Activated CD4-positive, alpha-beta T cell treated with anti-CD3 and anti-CD28 coated beads, Interleukin-2, amount 50 U/mL, for 1 hour (primary cell): ENCODE data around the gene KLHL13.
"Not testable (repeated sequence)": the region's sequence is repeated elsewhere in the genome, so short reads cannot be mapped to it uniquely, and the experiment has no call there.

Experiments
- DNase-seq: peaks from one replicate; pipeline ENCODE4 v3.0.0-alpha.2; 2020

KLHL13 gene

DNA sequence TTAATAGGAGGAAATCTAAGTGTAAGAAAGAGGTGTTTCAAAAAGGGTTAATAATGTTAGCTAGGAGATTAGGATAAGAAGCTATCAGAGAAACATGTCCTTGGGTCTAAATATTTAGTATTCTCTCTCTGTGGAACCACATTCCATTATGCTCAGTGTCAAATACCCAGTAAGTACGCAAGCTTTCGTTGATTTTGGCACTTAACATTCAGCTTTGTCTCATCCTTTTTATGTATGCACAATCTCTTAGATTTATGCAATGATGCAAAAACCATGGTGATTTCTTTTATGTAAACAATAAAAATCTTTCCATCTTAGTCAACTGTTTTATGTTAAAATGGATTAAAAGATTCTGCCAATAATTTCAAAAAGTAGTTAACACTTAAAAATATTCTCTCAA is 129.2 kb downstream of the KLHL13 start:
- DNase-seq = no peak

DNA sequence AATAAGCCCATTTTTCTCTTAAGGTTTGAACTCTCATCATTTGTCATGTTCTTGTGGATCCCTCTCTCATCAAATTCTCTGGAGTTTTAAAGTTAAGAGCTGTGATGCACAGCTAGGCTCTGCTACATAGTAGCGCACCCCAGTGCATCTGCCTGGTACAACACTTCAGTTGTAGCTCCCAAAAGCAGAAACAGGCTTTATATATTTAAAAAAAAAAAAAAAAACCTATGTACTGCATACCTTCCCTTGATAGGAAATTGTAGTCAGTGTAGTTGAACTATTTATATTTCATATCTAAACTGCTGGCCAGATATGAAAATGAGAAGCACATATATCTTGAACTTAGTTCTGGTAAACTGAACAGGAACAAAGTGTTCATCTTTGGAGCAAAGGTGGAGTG is 131.4 kb downstream of the KLHL13 start:
- no peak for DNase-seq

DNA sequence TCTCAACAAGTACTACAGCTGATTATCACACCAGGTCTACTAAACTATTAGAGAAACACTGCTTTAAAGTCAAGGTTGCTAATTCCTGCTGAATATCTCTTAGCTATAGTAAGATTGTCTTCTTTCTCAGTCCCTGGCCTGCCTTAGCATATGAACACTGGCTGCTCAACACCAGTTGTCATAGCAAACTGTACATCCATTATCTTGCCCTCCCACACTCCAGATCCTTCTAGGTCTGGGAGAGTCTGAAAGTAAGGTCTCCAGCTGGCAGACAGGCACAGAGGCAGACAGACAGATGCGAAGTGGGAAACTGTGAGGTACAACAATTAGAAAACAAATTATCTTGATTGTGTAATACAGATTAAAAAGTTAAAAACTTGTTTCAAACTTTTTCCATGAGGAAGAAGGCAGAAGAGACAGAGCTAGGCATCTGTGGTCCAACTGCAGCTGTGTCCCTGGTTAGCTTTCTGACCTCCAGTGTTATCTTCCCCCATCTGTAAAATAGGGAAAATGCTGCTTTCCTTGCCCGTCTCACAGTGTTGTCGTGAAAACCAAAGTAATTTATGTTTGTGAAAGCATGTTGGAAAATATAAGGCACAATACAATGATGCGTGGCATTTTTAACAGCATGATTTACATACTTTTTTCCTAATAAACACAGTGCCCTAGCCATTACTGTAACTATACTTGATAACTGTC is 133.8 kb downstream of the KLHL13 start:
- no peak for DNase-seq

DNA sequence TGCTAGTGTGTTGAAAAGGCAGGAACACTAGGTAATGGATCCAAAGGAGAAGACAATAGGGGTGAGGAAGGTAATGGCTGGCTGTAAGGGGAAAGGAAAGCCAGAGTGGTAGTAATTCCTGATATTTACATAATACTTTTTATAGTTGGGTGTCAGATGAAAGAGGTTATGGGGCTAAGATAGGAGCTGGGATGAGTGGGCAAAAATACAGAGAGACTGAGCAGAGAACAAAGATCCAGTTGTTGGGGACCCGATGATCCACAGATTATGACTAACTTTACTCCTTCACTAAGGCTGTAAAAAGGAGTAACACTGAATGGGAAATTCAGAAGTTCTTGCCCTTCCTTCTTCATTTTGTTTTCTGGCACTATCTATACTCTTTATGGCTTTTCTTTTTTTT is 138.2 kb downstream of the KLHL13 start:
- DNase-seq = no peak

DNA sequence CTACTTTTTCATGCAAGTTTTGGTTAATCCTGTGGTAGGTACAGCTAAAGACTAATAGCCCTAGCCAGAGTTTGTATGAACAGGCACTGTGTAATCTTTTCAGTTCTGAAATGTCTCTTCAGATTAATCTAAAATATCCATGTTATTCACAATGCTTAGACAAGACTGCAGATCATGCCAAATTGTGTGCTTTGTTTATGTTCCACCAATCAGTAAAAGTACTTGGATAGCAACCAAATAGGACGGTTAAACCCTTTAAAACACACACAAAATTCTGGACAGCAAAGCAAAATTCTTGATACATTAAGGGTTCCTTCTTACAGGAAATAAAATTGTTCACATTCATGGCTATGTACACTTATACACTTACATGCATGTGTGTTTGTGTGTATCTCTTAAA is 139.1 kb downstream of the KLHL13 start:
- DNase-seq = no peak

DNA sequence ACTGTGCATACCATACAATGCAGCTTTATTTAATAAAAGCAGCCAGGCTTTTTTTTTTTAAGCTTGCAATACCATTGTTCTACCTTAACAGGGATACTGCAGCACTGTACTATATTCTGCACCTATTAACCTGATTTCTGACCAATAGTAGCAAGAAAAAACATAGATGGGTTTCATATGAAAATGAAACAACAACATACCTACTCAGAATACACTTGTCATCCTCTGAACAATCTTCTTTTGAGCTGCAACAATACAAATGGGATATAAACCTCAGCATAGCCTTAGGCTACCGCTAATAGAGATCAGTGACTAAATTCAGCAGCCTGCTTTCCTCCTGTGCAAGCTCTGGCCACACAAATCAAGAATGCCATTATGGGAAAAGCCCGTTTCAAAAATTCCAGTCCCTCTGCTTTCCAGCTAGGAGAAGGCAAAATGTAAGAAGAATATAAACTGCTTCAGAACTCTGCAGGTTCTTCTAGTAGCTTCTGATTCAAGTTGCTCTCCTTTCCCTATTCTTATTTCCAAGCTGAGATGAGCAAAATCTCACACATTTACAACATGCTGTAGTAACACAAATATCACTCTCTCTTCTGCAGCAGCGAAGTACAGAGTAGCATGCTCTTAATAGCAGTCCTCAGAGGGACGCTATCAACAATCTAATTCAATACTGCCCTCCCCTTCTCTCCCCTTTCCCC is 143.4 kb downstream of the KLHL13 start:
- DNase-seq = no peak

DNA sequence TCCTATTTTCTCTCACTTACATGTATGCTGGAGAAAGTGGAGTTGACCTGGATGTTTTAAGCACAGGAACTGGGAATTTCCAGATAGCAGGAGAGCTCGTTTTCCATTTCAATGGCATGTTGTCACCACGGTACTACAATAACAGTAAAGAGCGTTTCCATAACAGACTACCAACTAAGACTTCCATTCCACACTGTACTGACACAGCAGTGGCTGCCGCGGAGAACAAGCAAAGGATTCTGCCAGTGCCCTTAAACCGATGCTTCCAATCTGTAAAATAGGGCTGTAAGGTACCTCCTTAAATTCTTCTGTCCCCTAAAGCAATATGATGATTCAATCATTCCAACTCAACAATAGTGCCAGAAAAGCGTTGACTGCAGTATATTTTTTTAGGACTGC is 143.9 kb downstream of the KLHL13 start:
- DNase-seq = no peak

DNA sequence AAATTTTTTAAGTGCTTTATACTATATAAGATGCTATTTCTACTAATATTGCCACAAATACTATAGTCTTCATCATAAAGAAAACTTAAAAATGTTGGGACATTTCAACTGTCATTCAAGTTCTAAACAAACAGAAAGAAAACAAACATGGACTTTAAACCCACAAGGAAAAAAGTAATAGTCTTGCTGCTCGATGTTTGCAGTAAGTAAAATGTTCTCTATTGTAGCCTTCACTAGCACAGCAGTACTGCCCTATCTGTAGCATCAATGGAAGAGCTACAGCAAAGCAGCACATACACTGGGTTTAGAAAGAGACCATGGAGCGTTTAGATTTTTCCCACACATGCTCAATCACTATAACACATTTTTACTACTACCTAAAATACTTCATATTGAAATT is 146.8 kb downstream of the KLHL13 start:
- DNase-seq = no peak

DNA sequence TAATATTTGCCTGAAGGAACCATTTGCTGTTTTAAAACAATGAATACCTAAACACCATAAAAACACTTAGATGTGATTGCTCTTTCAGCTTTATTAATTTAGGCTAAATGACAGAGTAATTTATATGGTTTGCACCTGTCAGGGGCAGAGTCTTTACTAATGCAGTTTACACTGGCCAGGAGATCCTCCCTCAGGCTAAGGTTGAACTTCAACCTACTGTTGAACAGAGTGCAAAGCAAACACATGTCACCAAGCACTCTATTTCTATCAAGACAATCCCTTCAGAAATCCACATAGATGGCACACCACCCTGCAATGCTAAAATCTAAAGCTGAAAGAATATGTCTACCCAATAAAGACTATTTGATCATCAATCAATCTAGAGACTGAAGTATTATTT is 147.3 kb downstream of the KLHL13 start:
- no peak for DNase-seq

DNA sequence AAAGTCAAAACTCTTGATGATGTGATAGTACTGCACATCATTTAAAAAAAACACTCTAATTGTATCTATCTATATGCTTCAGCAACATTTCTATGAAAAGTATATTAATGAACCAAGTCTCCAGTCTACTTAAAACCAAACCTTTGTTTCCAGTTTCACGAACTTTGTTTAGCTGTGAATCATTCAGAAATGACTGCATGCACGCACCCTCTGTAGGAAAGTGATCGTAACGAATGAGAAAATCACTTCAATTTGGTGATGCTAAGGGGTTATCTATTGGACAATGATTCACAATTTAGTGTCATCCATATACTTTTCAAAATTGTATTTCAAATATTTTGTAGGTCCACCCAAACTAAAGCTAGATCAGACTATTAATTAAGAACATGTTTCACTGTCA is 157.6 kb downstream of the KLHL13 start:
- no peak for DNase-seq

DNA sequence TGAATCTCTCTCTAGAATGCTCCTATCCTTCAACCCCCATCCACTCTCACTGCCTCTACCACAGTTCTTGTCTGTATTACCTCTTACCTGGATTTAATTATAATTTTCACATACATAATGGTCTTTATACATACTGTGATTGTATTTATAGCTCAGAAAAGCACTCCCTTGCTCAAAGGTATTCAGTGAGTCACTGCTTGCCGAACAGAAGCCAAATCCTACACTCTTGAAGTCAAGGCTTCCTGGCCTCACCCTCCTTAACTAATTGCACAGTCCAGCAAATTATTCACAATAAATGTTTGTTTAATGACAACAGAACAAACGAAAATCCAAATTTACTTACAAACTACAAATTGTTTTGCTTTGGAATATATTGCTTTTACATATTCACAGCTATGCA is 159.5 kb downstream of the KLHL13 start:
- no peak for DNase-seq

DNA sequence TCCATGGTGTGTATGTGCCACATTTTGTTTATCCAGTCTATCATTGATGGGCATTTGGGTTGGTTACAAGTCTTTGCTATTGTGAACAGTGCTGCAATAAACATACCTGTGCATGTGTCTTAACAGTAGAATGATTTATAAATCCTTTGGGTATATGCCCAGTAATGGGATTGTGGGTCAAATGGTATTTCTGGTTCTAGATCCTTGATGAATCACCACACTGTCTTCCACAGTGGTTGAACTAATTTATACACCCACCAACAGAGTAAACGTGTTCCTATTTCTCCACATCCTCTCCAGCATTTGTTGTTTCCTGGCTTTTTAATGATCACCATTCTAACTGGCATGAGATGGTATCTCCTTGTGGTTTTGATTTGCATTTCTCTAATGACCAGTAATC is 177.3 kb downstream of the KLHL13 start:
- DNase-seq = not testable (repeated sequence)

DNA sequence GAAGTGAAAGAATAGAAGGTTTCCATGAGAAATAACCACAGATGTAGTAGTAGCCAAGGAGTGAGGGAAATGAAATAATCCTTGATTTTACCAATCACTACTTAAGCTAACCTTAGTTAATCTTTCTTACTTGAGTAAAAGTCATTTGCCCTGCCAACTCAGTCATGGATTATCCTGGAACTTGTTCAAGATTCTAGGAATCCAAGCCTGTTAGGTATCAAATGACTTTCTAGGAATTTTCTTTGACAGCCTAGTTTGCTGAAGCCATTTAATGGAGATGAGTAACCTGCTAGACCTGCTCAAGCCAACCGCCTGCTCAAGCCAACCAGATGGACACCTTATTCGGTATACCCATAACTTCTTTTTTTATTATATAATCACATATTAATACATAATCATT is 180.5 kb downstream of the KLHL13 start:
- DNase-seq = no peak

DNA sequence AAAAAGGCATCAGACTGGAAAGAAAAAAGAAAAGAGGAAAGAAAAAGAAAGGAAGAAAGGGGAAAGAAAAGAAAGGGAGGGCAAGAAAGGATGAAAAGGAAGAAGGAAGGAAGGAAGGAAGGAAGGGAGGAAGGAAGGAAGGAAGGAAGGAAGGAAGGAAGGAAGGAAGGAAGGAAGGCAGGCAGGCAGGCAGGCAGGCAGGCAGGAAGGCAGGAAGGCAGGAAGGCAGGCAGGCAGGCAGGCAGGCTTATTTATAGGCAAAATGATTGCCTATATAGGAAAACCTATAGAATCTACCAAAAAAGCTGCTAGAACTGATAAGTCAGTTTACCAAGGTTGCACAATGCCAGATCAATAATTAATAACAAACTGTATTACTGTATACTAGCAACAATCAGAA is 186.5 kb downstream of the KLHL13 start:
- not testable (repeated sequence) for DNase-seq

DNA sequence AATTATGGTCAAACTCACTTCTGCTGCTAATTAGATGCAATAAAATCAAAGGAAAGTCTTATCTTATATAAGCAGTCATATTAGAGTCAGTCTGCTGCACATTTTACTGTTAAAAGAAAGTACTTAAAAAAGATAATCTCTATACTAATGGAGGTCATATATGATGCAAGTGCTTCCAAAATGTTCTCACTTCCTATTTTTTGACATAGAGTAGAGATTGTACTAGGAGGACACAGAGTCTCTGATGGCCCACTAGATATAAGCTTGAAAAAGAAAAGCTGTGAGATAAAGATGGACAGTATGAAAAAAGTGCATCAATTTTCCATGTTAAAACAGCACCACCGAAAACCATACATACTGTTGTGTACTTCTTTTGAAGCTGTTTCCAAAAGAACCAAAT is 196.9 kb downstream of the KLHL13 start:
- DNase-seq = no peak

DNA sequence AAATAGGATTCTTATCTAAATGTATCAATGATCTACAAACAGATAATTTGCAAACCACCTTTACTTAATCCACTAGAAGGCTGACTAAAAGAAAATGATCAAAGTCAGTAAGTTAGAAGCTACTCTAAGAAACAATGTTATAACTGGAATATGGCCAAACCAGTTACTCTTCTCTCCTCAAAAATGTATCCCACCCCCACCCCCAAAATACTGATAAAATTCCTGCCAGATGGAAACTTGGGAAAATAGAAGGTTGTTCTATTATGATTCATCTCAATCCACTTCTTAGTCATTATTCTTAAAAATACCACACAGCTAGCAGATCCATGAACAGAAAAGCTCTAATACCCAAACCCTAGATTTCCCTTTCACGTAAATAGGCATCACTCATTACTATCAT is 206.4 kb downstream of the KLHL13 start:
- no peak for DNase-seq

DNA sequence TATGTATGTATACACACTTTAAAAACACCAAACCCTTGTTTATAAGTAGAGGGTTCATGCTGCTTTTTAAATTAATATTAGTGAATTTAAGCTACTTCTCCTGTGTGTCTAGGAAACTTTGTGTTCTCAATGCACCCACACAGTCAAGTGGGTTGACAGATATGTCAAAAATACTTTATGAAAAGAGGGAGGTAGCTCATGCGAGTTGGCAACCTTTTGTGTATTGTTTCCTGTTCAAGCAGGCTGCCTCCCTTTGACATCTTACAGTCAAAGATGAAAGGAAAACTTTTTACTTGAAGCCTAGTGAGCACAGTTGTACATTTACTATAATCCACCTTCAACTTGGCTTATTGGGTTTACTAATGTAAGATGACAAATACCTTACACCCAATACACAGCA is 218.4 kb downstream of the KLHL13 start:
- no peak for DNase-seq

DNA sequence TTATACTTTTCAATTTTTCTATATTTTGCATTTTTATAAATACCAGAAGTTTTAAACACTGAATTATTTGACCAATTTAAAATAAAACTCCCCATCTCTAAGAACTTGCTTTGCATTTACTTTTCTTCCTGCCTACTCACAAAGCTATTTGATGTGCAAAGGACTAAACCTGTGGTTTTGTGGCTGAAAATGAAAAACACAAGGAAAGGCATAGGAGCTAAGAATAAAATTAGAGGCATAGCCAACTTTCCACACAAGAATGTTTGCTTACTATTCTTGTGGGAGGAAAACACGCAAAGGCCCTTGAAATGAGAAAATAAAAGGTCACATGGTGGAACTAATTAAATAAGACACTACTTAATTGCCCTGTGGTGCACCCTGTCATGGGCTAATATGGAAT is 221.2 kb downstream of the KLHL13 start:
- no peak for DNase-seq

DNA sequence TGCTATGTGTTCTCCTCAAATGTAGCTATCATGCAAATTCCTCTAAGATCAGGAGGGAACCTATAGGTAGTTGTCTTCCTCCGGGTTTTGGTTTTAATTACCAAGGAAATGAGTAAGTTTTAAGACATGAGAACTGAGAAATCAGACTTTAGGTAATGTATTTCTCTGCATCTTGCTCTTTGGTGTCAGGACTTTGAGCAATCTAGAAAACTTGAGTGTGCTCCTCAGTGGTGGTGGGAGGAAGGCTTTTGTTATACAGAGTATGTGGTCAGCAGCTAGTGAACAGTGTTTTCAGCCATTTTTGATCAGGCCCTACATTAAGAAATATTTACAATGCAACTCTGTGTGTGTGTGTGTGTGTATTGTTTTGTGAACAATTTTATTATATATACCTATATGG is 224.1 kb downstream of the KLHL13 start:
- DNase-seq = no peak

DNA sequence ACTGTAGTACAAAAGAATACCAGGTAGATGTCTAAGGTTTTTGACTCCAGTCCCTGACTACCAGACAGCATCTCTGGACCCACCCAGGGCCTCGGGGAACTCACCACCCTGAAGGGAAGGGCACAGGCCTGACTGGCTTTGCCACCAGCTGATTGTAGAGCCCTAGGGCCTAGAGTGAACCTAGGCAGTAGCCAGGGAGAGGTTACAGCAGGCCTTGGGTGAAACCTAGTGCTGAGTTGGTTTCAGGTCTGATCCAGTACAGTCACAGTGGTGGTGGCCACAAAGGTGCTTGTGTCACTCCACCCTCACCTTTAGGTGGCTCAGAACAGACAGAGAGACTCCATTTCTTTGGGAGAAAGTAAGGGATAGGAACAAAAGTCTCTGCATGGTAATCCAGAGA is 244.8 kb downstream of the KLHL13 start:
- DNase-seq = no peak

DNA sequence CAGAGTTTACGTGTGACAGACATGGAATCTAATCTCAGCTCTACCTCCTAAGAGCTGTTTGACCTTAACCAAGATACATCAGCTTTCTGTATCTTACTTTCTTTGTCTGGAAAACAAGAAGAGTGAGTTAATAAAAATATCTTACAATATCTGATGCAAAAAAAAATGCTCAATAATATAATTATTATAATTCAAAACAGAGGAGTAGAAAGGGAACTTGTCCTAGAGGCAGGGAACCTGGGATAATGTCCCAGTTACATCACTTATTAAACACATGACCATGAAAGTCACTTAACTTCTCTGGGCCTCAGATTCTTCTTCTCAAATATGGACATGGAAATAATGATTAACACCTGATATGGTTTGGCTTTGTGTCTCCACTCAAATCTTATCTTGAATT is 256.1 kb downstream of the KLHL13 start:
- DNase-seq = no peak

DNA sequence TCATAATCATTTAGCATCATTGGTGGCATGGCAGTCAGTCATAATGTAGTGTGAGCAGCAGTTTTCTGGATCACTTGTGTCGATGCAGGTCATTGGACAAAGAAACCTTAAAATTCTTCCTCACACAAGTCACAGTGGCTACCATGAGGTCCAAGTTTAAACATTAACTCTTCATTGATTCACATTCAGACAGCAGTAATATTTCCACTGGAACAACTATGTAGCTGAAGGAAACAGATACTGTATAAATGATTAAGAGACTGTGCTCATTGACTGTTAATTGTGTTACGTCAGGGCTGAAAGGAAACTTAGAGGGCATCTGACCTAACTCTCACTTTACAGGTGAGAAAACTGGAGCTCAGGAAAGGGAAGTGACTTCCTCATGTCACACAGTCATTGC is 261.8 kb downstream of the KLHL13 start:
- DNase-seq = no peak

DNA sequence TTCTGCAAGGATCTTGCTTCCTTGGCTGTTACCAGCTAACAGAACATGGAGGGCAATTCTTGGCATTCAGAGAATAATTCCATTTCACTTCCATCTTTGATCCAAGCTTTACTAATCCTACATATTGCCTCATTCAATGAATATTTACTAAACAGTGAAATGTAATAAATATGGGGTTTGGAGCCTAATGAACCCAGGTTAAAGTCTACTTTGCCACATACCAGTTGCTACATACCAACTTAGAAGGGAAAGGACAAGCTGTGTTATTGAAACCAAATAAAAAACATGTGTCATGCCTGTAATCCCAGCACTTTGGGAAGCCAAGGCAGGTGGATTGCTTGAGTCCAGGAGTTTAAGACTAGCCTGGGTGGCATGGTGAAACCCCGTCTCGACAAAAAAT is 265.6 kb downstream of the KLHL13 start:
- DNase-seq = no peak
